Muscle layer of duodenum (tissue), 2 donors: ENCODE results near the gene KCNC1.
A peak's percentile ranks its signal among the peaks of the same experiment; 100 is the strongest.

Experiments used
- H3K27ac ChIP-seq: one replicate; pipeline ENCODE4 v1.7.0; 2013; ENCODE audit warnings: mild to moderate bottlenecking, low read length
- H3K27me3 ChIP-seq: one replicate; pipeline ENCODE4 v1.7.0; 2013; ENCODE audit warnings: low read depth, mild to moderate bottlenecking, control low read depth, low read length
- H3K36me3 ChIP-seq, 2 donors: one replicate each; pipeline ENCODE4 v1.7.0; 2013; ENCODE audit warnings: low read length in 2 of 2, control low read depth in 1 of 2, mild to moderate bottlenecking in 1 of 2; ENCODE audit not compliant: insufficient read depth in 2 of 2, control insufficient read depth in 1 of 2
- H3K4me1 ChIP-seq, 2 donors: one replicate each; pipeline ENCODE4 v1.7.0; 2013; ENCODE audit warnings: low read length in 2 of 2, mild to moderate bottlenecking in 2 of 2, control low read depth in 1 of 2, moderate library complexity in 1 of 2; ENCODE audit not compliant: insufficient read depth in 2 of 2, control insufficient read depth in 1 of 2
- H3K4me3 ChIP-seq, 2 donors: one replicate each; pipeline ENCODE4 v1.7.0; 2013; ENCODE audit warnings: low read length in 2 of 2, low read depth in 1 of 2, mild to moderate bottlenecking in 1 of 2
- H3K9me3 ChIP-seq, 2 donors: one replicate each; pipeline ENCODE4 v1.7.0; 2013; ENCODE audit warnings: low read length in 2 of 2, control low read depth in 1 of 2, mild to moderate bottlenecking in 1 of 2; ENCODE audit not compliant: control insufficient read depth in 1 of 2
- donor health status: healthy.

KCNC1 gene

DNA sequence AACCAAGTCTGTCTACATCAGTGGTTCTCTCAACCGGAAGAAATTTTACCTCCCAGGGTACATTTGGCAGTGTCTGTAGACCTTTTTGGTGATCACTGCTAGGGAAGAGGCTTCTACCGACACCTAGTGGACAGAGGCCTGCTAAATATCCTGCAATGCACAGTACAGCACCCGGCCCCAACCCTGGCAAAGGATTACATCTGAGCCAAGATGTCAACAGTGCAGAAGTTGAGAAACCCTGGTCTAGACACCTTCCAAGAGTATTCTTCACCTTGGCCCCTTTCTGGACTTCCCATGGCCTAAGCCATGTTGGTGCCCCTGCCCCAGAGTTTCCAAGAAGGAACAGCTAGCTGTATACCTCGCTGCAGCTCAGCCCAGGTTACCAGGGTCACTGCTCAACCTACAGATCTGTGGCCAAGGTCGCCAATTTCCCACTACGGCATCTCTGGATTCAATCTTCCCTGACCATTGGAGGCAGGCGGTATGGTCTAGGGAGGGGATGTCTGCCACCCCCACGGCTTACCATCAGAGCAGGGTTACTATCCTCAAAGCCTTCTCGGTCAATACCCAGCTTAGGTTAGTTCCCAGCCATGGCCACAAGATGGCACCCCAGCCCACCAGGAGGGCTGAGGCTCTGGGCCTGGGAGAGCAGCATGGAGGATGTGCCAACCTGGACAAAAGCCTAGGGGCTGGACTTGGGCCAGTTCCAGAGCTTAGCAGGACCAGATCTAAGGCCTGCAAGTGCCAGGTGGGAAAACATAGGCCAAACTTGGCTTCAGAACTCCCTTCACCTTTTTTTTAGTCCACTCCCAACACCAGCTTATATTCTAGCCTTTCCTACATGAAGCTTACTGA, 3.7 kb upstream of the KCNC1 start:
- peaks cover 0 to 15% of the 10 kb centered on the region in 2 donors for H3K4me1 ChIP-seq
- H3K9me3 ChIP-seq: no peaks in the 10 kb centered on the region
- no peak overlapping the region for H3K4me3 ChIP-seq
- H3K36me3 ChIP-seq: no peaks in the 10 kb centered on the region
- no peak overlapping the region for H3K27ac ChIP-seq
- H3K27me3 ChIP-seq: peaks cover 14% of the 10 kb centered on the region

GRCh38 chr11:17733261-17733660, 1.3 kb upstream of the KCNC1 start:
- Histone ChIP-seq H3K9me3 (no peaks in the 10 kb centered on the region), H3K27me3 (peaks cover 36% of the 10 kb centered on the region), H3K36me3 (no peaks in the 10 kb centered on the region), H3K4me1 (peaks cover 0 to 17% of the 10 kb centered on the region in 2 donors), H3K4me3 (no peak overlapping the region), H3K27ac (no peak overlapping the region)

- H3K27me3 ChIP-seq: peaks cover 45% of the 10 kb centered on the region
- no peaks in the 10 kb centered on the region for H3K36me3 ChIP-seq
- H3K4me3 ChIP-seq: peak overlapping the region in 1 of 2 donors; percentile 61
- H3K27ac ChIP-seq: no peak overlapping the region
- H3K9me3 ChIP-seq: no peaks in the 10 kb centered on the region
- H3K4me1 ChIP-seq: peaks cover 0 to 17% of the 10 kb centered on the region in 2 donors
Observed at GRCh38 chr11:17734986-17735817, 621 bp downstream of the KCNC1 start.

GRCh38 chr11:17735818-17736578, 1.4 kb downstream of the KCNC1 start:
- no peak overlapping the region for H3K27ac ChIP-seq

GRCh38 chr11:17736579-17736893, 2.0 kb downstream of the KCNC1 start:
- H3K27me3 ChIP-seq: peaks cover 42% of the 10 kb centered on the region
- H3K27ac ChIP-seq: no peak overlapping the region
- no peaks in the 10 kb centered on the region for H3K9me3 ChIP-seq
- no peak overlapping the region for H3K4me3 ChIP-seq
- peaks cover 0 to 17% of the 10 kb centered on the region in 2 donors for H3K4me1 ChIP-seq
- H3K36me3 ChIP-seq: no peaks in the 10 kb centered on the region

More at GRCh38 chr11:17735818-17736578, 1.4 kb downstream of the KCNC1 start:
- H3K36me3 ChIP-seq: no peaks in the 10 kb centered on the region
- peak overlapping the region in 1 of 2 donors; percentile 61 for H3K4me3 ChIP-seq
- H3K9me3 ChIP-seq: no peaks in the 10 kb centered on the region
- H3K27me3 ChIP-seq: peaks cover 42% of the 10 kb centered on the region
- peaks cover 0 to 17% of the 10 kb centered on the region in 2 donors for H3K4me1 ChIP-seq

- Histone ChIP-seq H3K27ac (no peak overlapping the region), H3K9me3 (no peaks in the 10 kb centered on the region), H3K27me3 (peaks cover 42% of the 10 kb centered on the region), H3K4me1 (peaks cover 0 to 17% of the 10 kb centered on the region in 2 donors), H3K36me3 (no peaks in the 10 kb centered on the region), H3K4me3 (no peak overlapping the region)
Observed at GRCh38 chr11:17736930-17737817, 2.6 kb downstream of the KCNC1 start.

DNA sequence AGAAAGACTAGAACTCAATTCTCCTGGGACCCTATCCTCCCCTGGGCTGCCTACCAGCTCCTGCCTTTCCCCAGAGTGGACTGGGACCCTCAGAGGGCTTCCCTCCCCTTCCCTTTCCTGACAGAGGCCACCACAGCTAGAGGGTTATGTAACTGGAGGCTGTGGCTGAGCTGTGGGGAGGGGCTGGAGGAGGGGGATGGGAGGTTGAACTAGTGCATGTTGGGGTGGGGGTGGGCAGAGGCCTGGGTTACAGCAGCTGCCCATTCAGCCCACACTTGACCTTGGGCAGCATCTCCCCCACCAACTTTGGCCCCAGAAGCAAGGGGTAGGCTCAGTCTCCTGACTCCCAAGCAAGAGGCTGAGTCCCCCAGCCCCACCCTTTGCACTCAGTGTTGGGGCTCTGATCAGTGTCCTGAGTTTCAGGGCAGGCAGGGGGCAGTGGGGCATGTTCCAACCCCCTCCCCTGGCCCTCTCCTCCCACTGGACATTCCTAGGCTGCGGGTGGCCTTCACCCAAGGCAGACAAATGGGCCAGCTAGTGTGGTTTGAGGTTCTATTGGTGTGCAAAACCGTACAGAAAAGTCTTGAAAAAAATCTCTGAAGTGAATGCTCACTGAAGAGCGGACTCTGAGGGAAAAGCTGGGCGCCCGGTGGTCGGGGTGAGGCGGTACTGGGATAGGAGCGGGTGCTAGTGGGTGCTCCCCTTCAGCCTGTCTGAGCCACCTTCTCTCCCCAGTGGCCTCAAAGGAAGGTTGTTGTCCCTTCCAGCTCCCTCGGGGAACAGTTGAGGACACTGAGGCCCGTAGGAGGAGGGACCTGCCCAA, 3.8 kb downstream of the KCNC1 start:
- no peak overlapping the region for H3K4me3 ChIP-seq
- H3K27me3 ChIP-seq: peaks cover 34% of the 10 kb centered on the region
- H3K27ac ChIP-seq: no peak overlapping the region
- H3K4me1 ChIP-seq: peaks cover 0 to 17% of the 10 kb centered on the region in 2 donors
- H3K9me3 ChIP-seq: no peaks in the 10 kb centered on the region
- no peaks in the 10 kb centered on the region for H3K36me3 ChIP-seq

GRCh38 chr11:17739945-17740338, 5.4 kb downstream of the KCNC1 start:
- H3K9me3 ChIP-seq: no peaks in the 10 kb centered on the region
- peaks cover 0 to 10% of the 10 kb centered on the region in 2 donors for H3K4me1 ChIP-seq
- H3K27me3 ChIP-seq: peaks cover 34% of the 10 kb centered on the region
- no peak overlapping the region for H3K4me3 ChIP-seq
- H3K27ac ChIP-seq: no peak overlapping the region
- H3K36me3 ChIP-seq: no peaks in the 10 kb centered on the region

GRCh38 chr11:17740649-17741235, 6.2 kb downstream of the KCNC1 start:
- Histone ChIP-seq H3K27me3 (peaks cover 34% of the 10 kb centered on the region), H3K36me3 (no peaks in the 10 kb centered on the region), H3K4me3 (no peak overlapping the region), H3K4me1 (peaks cover 0 to 2% of the 10 kb centered on the region in 2 donors), H3K9me3 (no peaks in the 10 kb centered on the region), H3K27ac (no peak overlapping the region)
